Suprapubic skin (tissue), 4 donors: Measurements from ENCODE around the gene EXOC1. TPM values are rescaled to one million over a fixed set of nuclear protein-coding genes. Genes with fewer than 3 reads are reported as not detected.
"Not testable (repeated sequence)": the region's sequence is repeated elsewhere in the genome, so short reads cannot be mapped to it uniquely, and the experiment has no call there.

Source experiments
- DNase-seq, 2 donors: peaks; one replicate each; pipeline ENCODE4 v3.0.0-alpha.2; 2019; ENCODE audit warnings: low spot score in 2 of 2
- H3K27ac ChIP-seq: fragments of 200-600 bp; sonication (generic); one replicate; pipeline ENCODE4 v1.5.1; 2019
- H3K27me3 ChIP-seq: fragments of 200-600 bp; sonication (generic); one replicate; pipeline ENCODE4 v1.5.1; 2019
- H3K36me3 ChIP-seq: fragments of 200-600 bp; sonication (generic); one replicate; pipeline ENCODE4 v1.5.1; 2019
- H3K4me1 ChIP-seq: fragments of 200-600 bp; sonication (generic); one replicate; pipeline ENCODE4 v1.5.1; 2019
- H3K4me3 ChIP-seq: fragments of 200-600 bp; sonication (generic); one replicate; pipeline ENCODE4 v1.5.1; 2019; ENCODE audit warnings: mild to moderate bottlenecking
- H3K9me3 ChIP-seq: fragments of 200-600 bp; sonication (generic); one replicate; pipeline ENCODE4 v1.5.1; 2019
- EP300 ChIP-seq: sonication (generic); formaldehyde crosslinking; IDR thresholded peaks from one replicate; pipeline ENCODE4 v1.6.1; 2017; ENCODE audit warnings: antibody characterized with exemption
- POLR2A ChIP-seq, 2 donors: fragments of 450-650 bp; IDR thresholded peaks; one replicate each; pipeline ENCODE4 v1.6.1; 2017; ENCODE audit warnings: antibody characterized with exemption in 2 of 2, mild to moderate bottlenecking in 2 of 2, moderate library complexity in 2 of 2
- POLR2AphosphoS5 ChIP-seq, 3 donors: sonication (generic); formaldehyde crosslinking; IDR thresholded peaks; one replicate each; pipeline ENCODE4 v1.6.1; 2017; ENCODE audit warnings: antibody characterized with exemption in 3 of 3
- WGBS: methylation state at CpG from one replicate; pipeline ENCODE4 v1.1.5; 2018; 5-methylcytosine and 5-hydroxymethylcytosine counted together
- total RNA-seq, 4 donors: library from RNA; depleted of rRNA; stranded (reverse); fragments of >200 nt; gene quantifications; one replicate each; pipeline ENCODE4 v1.1.0, GENCODE V29; 2016
- TF ChIP-seq, protein P1 (sequence below), 2 donors: fragments of 200-600 bp in 1 of 2; fragments of 450-650 bp in 1 of 2; sonication (generic) in 1 of 2; IDR thresholded peaks; one replicate each; pipeline ENCODE4 v1.5.1; 2016 to 2019; ENCODE audit warnings: antibody characterized with exemption in 2 of 2, mild to moderate bottlenecking in 1 of 2, moderate library complexity in 1 of 2

The EXOC1 gene
- total RNA-seq, 4 donors from 2014 or later: 27.1 to 60.1 (median 32.9) TPM

GRCh38 chr4:55838952-55839351 lies 14.5 kb upstream of the EXOC1 start:
- no peak overlapping the region for H3K4me3 ChIP-seq
- TF ChIP-seq POLR2A (IDR thresholded peaks at IDR 0.05) (no peak), EP300 (no peak), POLR2AphosphoS5 (IDR thresholded peaks at IDR 0.05) (no peak)
- TF ChIP-seq, protein P1, sequence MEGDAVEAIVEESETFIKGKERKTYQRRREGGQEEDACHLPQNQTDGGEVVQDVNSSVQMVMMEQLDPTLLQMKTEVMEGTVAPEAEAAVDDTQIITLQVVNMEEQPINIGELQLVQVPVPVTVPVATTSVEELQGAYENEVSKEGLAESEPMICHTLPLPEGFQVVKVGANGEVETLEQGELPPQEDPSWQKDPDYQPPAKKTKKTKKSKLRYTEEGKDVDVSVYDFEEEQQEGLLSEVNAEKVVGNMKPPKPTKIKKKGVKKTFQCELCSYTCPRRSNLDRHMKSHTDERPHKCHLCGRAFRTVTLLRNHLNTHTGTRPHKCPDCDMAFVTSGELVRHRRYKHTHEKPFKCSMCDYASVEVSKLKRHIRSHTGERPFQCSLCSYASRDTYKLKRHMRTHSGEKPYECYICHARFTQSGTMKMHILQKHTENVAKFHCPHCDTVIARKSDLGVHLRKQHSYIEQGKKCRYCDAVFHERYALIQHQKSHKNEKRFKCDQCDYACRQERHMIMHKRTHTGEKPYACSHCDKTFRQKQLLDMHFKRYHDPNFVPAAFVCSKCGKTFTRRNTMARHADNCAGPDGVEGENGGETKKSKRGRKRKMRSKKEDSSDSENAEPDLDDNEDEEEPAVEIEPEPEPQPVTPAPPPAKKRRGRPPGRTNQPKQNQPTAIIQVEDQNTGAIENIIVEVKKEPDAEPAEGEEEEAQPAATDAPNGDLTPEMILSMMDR (IDR thresholded peaks at IDR 0.05): no peak
- no peaks in the 10 kb centered on the region for H3K4me1 ChIP-seq
- DNase-seq: no peak
- no peak overlapping the region for H3K27ac ChIP-seq
- H3K27me3 ChIP-seq: peaks cover 3% of the 10 kb centered on the region
- H3K36me3 ChIP-seq: no peaks in the 10 kb centered on the region
- H3K9me3 ChIP-seq: no peaks in the 10 kb centered on the region

GRCh38 chr4:55840956-55841355 lies 12.5 kb upstream of the EXOC1 start:
- no peaks in the 10 kb centered on the region for H3K9me3 ChIP-seq
- no peak overlapping the region for H3K4me3 ChIP-seq
- H3K4me1 ChIP-seq: no peaks in the 10 kb centered on the region
- no peaks in the 10 kb centered on the region for H3K36me3 ChIP-seq
- DNase-seq: no peak
- H3K27me3 ChIP-seq: peaks cover 3% of the 10 kb centered on the region
- 93% methylated on average over 1 of the region's 1 CpG for WGBS
- H3K27ac ChIP-seq: no peak overlapping the region
- TF ChIP-seq POLR2A (IDR thresholded peaks at IDR 0.05): no peak
- TF ChIP-seq, protein P1 (IDR thresholded peaks at IDR 0.05): no peak
- no peak for TF ChIP-seq POLR2AphosphoS5 (IDR thresholded peaks at IDR 0.05)
- no peak for TF ChIP-seq EP300

GRCh38 chr4:55841373-55842239 lies 11.8 kb upstream of the EXOC1 start:
- not testable (repeated sequence) for DNase-seq, H3K27ac ChIP-seq, H3K9me3 ChIP-seq, H3K4me3 ChIP-seq, H3K36me3 ChIP-seq, H3K27me3 ChIP-seq, H3K4me1 ChIP-seq
- WGBS: 81% methylated on average over 21 of the region's 22 CpGs

- 100% methylated on average over 1 of the region's 10 CpGs for WGBS
- not testable (repeated sequence) for H3K9me3 ChIP-seq, H3K36me3 ChIP-seq, H3K4me3 ChIP-seq, H3K27me3 ChIP-seq, H3K27ac ChIP-seq, DNase-seq, H3K4me1 ChIP-seq
Measured at GRCh38 chr4:55842312-55842711, 11.1 kb upstream of the EXOC1 start.

DNA sequence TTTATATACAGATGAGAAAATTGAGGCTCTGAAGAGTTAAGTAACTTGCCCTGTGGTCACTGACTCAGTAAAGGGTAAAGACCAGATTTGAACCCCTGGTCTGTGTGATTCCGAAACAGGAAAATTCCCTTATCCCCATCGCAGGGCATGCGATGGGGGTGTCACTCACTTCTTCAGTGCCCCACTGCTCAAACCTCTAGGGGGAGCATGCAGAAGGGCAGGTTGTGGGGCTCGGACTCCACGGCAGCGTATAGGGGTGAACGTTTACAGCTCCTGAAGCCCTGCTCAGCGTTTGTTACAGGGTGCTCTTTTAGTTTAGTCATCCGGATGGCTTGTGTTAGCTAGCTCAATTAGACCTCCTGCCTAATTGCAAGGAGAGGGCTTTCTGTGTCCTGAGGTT lies 3.7 kb upstream of the EXOC1 start:
- Histone ChIP-seq H3K36me3 (no peaks in the 10 kb centered on the region), H3K27me3 (no peaks in the 10 kb centered on the region), H3K4me3 (no peak overlapping the region), H3K27ac (no peak overlapping the region), H3K9me3 (no peaks in the 10 kb centered on the region), H3K4me1 (peaks cover 22% of the 10 kb centered on the region)
- WGBS: 68% methylated on average over 9 of the region's 9 CpGs
- no peak for TF ChIP-seq POLR2A (IDR thresholded peaks at IDR 0.05)
- TF ChIP-seq EP300: no peak
- TF ChIP-seq, protein P1 (IDR thresholded peaks at IDR 0.05): no peak
- TF ChIP-seq POLR2AphosphoS5 (IDR thresholded peaks at IDR 0.05): no peak
- no peak for DNase-seq

- peaks cover 32% of the 10 kb centered on the region for H3K4me1 ChIP-seq
- H3K27ac ChIP-seq: no peak overlapping the region
- WGBS: 51% methylated on average over 6 of the region's 6 CpGs
- no peaks in the 10 kb centered on the region for H3K27me3 ChIP-seq
- TF ChIP-seq EP300 (no peak), POLR2A (IDR thresholded peaks at IDR 0.05) (no peak), POLR2AphosphoS5 (IDR thresholded peaks at IDR 0.05) (no peak)
- TF ChIP-seq, protein P1 (IDR thresholded peaks at IDR 0.05): no peak
- no peak overlapping the region for H3K4me3 ChIP-seq
- DNase-seq: no peak
- H3K36me3 ChIP-seq: no peaks in the 10 kb centered on the region
- H3K9me3 ChIP-seq: no peaks in the 10 kb centered on the region
Measured at GRCh38 chr4:55851885-55852284, 1.6 kb upstream of the EXOC1 start.
